Mesendoderm (in vitro differentiated cells): ENCODE results near the gene KDM4F.
A peak's percentile ranks its signal among the peaks of the same experiment; 100 is the strongest.

ENCODE experiments used
- DNase-seq: peaks from one replicate; pipeline ENCODE4 v3.0.0; 2013
- H2AK5ac ChIP-seq: 2 replicates; pipeline ENCODE4 v1.6.1; 2013; ENCODE audit warnings: low read length, inconsistent platforms
- H2BK120ac ChIP-seq: 2 replicates; pipeline ENCODE4 v1.6.1; 2013; ENCODE audit warnings: low read depth, mild to moderate bottlenecking, low read length, moderate library complexity, mixed read lengths
- H2BK15ac ChIP-seq: replicated peaks from 2 replicates; pipeline ENCODE4 v1.6.1; 2013; ENCODE audit warnings: low read depth, mild to moderate bottlenecking, moderate library complexity
- H2BK5ac ChIP-seq: 2 replicates; pipeline ENCODE4 v1.6.1; 2013; ENCODE audit warnings: low read length, inconsistent platforms
- H3K18ac ChIP-seq: 2 replicates; pipeline ENCODE4 v1.6.1; 2013; ENCODE audit warnings: mild to moderate bottlenecking, low read length, mixed read lengths
- H3K23ac ChIP-seq: one replicate; pipeline ENCODE4 v1.6.1; 2013; ENCODE audit warnings: low read length
- H3K27ac ChIP-seq: 2 replicates; pipeline ENCODE4 v1.5.1; 2013; ENCODE audit warnings: low read depth, mild to moderate bottlenecking, inconsistent platforms, low read length, moderate library complexity
- H3K27me3 ChIP-seq: 2 replicates; pipeline ENCODE4 v1.6.1; 2013; ENCODE audit warnings: low read length, control low read depth, mild to moderate bottlenecking, inconsistent platforms; ENCODE audit not compliant: insufficient read depth, poor library complexity
- H3K36me3 ChIP-seq: 2 replicates; pipeline ENCODE4 v1.6.1; 2013; ENCODE audit warnings: low read length, inconsistent platforms; ENCODE audit not compliant: control insufficient read depth, insufficient read depth
- H3K4ac ChIP-seq: one replicate; pipeline ENCODE4 v1.6.1; 2013; ENCODE audit warnings: low read depth, mild to moderate bottlenecking, low read length, moderate library complexity
- H3K4me1 ChIP-seq: 2 replicates; pipeline ENCODE4 v1.6.1; 2013; ENCODE audit warnings: low read depth, low read length, inconsistent platforms; ENCODE audit not compliant: control insufficient read depth
- H3K4me2 ChIP-seq: 2 replicates; pipeline ENCODE4 v1.6.1; 2013; ENCODE audit warnings: low read length
- H3K4me3 ChIP-seq: 2 replicates; pipeline ENCODE4 v1.5.1; 2013; ENCODE audit warnings: mild to moderate bottlenecking, low read length
- H3K56ac ChIP-seq: one replicate; pipeline ENCODE4 v1.6.1; 2013; ENCODE audit warnings: low read length
- H3K79me1 ChIP-seq: 2 replicates; pipeline ENCODE4 v1.6.1; 2013; ENCODE audit warnings: low read length, inconsistent platforms
- H3K79me2 ChIP-seq: 2 replicates; pipeline ENCODE4 v1.6.1; 2013; ENCODE audit warnings: mild to moderate bottlenecking, low read length; ENCODE audit not compliant: control insufficient read depth, insufficient read depth
- H3K9ac ChIP-seq: 2 replicates; pipeline ENCODE4 v1.6.1; 2013; ENCODE audit warnings: low read length, inconsistent platforms
- H4K5ac ChIP-seq: one replicate; pipeline ENCODE4 v1.6.1; 2013; ENCODE audit warnings: low read length
- H4K8ac ChIP-seq: one replicate; pipeline ENCODE4 v1.6.1; 2013; ENCODE audit warnings: low read depth, mild to moderate bottlenecking, control low read depth, low read length, moderate library complexity
- WGBS: extraction: QIAGEN DNeasy Blood & Tissue Kit; methylation state at CpG from one replicate; pipeline ENCODE4 v1.1.7; 2013; ENCODE audit warnings: low lambda C conversion rate, missing lambda C conversion rate; ENCODE audit not compliant: insufficient coverage; ENCODE audit errors: extremely low coverage; 5-methylcytosine and 5-hydroxymethylcytosine counted together

Gene KDM4F

DNA sequence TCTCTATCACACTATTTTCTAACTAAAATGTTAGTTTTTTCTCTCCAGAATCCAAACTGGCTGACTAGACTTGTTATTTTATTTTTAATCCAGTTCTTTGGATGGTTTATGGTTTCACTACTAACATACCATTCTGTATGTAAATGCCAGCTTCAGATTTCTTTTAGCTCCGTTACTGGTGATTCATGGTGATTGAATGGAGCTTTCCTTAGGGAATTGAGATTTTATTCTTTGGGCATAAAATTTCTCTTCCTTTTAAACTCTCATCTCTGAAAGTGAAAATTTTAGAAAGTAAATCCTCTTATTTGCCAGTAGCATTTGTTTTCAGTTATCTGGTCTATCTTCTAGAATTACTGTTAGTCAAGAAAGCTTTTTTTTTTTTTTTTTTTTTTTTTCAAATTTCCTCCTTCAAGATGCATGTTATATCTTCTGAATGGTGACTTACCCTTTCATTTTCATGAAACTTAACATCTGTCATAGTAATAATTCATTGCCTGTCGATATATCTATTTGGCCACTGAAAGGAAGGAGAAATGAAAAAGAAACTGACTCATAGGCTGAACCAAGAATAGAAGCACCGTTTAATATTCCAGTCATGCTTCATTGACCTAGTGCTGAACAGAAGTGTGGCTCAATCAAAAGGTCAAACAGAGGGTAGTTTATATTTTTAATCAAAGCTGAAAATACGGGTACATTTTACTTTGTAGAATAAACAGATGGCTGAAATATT is 46.8 kb downstream of the KDM4F start:
- H3K4me2 ChIP-seq = no peak overlapping the region
- H3K79me1 ChIP-seq = no peaks in the 10 kb centered on the region
- no peak overlapping the region for H2BK15ac ChIP-seq
- no peaks in the 10 kb centered on the region for H3K79me2 ChIP-seq
- no peak overlapping the region for H3K4me3 ChIP-seq
- no peak overlapping the region for H4K5ac ChIP-seq
- no peak overlapping the region for H2AK5ac ChIP-seq
- no peaks in the 10 kb centered on the region for H3K4me1 ChIP-seq
- H2BK120ac ChIP-seq = no peak overlapping the region
- no peak overlapping the region for H2BK5ac ChIP-seq
- H3K27me3 ChIP-seq = no peaks in the 10 kb centered on the region
- no peaks in the 10 kb centered on the region for H3K36me3 ChIP-seq
- WGBS = no CpG with 5 or more reads among the region's 4 CpGs
- H3K18ac ChIP-seq = no peak overlapping the region
- H3K9ac ChIP-seq = no peak overlapping the region
- no peak overlapping the region for H3K27ac ChIP-seq
- H3K4ac ChIP-seq = no peak overlapping the region
- no peak overlapping the region for H4K8ac ChIP-seq
- DNase-seq = no peak
- no peak overlapping the region for H3K56ac ChIP-seq
- no peak overlapping the region for H3K23ac ChIP-seq

DNA sequence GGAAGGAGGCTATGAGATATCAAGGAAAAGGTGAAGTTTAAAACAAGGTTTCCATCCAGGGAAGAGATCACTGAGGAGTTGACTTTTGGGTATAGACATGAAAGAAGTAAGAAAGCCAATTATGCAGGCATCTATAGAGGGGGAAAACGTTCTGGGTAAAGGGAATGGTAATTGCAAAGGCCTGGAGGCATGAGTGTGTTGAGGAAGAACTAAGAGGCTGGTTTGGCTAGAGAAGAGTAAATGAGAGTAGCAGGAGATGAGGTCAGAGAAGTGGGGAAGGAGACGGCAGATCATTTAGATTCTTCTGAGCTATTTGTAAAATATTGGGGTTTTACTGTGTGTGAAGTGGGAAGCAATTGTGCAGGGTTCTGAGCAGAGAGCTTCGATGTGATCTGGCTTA is 48.0 kb downstream of the KDM4F start:
- no peaks in the 10 kb centered on the region for H3K79me1 ChIP-seq
- no CpG with 5 or more reads among the region's 3 CpGs for WGBS
- no peak overlapping the region for H3K4me2 ChIP-seq

DNA sequence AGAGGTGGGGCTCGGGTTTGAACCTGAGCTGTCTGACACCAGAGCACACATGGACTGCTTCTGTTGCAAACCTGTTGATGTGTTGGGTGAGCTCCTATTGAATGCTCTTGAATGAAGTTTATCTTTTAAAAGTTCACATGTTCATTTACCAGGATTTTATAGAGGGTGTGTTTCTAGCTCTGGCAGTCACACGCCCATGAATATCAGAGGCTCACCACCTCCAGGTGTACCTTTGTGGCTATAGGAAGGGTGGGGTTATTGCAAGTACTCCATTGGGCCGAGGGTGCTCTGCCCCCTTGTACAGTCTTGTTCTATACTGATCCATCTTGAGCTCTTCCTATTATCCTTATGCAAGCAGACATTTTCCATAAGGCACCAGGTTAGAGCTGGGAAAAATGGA is 49.6 kb downstream of the KDM4F start:
- H2BK15ac ChIP-seq = no peak overlapping the region
- no peak overlapping the region for H3K4me3 ChIP-seq
- H3K56ac ChIP-seq = no peak overlapping the region
- no peak overlapping the region for H2AK5ac ChIP-seq
- H2BK120ac ChIP-seq = no peak overlapping the region
- H3K79me1 ChIP-seq = no peaks in the 10 kb centered on the region
- no peak for DNase-seq
- no peaks in the 10 kb centered on the region for H3K79me2 ChIP-seq
- H3K23ac ChIP-seq = no peak overlapping the region
- H3K9ac ChIP-seq = no peak overlapping the region
- no peak overlapping the region for H3K4ac ChIP-seq
- no peak overlapping the region for H3K18ac ChIP-seq
- H3K27me3 ChIP-seq = no peaks in the 10 kb centered on the region
- H4K5ac ChIP-seq = no peak overlapping the region
- WGBS = no CpG with 5 or more reads among the region's 3 CpGs
- H3K27ac ChIP-seq = no peak overlapping the region
- no peak overlapping the region for H2BK5ac ChIP-seq
- H3K36me3 ChIP-seq = no peaks in the 10 kb centered on the region
- H3K4me1 ChIP-seq = no peaks in the 10 kb centered on the region
- H3K4me2 ChIP-seq = no peak overlapping the region
- no peak overlapping the region for H4K8ac ChIP-seq

More for the DNA sequence above, 48.0 kb downstream of the KDM4F start:
- no peak overlapping the region for H2AK5ac ChIP-seq
- no peaks in the 10 kb centered on the region for H3K36me3 ChIP-seq
- H3K79me2 ChIP-seq = no peaks in the 10 kb centered on the region
- H3K4ac ChIP-seq = no peak overlapping the region
- H2BK15ac ChIP-seq = no peak overlapping the region
- no peak overlapping the region for H3K23ac ChIP-seq
- no peak for DNase-seq
- H3K4me1 ChIP-seq = no peaks in the 10 kb centered on the region
- no peak overlapping the region for H3K18ac ChIP-seq
- no peak overlapping the region for H3K4me3 ChIP-seq
- H3K27me3 ChIP-seq = no peaks in the 10 kb centered on the region
- H4K8ac ChIP-seq = no peak overlapping the region
- no peak overlapping the region for H3K27ac ChIP-seq
- H2BK5ac ChIP-seq = no peak overlapping the region
- no peak overlapping the region for H4K5ac ChIP-seq
- no peak overlapping the region for H2BK120ac ChIP-seq
- no peak overlapping the region for H3K56ac ChIP-seq
- H3K9ac ChIP-seq = no peak overlapping the region

DNA sequence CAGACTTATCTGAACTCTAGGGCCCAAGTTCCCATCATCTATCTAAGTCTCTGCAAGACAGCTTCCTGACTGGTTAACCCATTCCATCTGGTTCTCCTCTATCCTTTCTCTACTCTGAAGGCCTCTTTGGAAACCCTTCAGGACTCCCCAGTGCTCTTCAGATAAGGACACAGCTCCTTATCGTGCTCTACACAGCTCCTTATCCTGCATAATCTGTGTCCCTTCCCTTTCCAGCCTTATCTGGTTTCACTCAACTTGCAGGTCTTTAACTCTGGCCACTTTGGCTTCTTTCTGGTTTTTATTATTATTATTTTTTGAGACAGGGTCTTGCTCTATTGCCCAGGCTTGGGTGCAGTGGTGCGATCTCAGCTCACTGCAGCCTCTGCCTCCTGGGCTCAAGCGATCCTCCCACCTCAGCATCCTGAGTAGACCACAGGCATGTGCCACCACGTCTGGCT is 51.0 kb downstream of the KDM4F start:
- Histone ChIP-seq H3K79me1 (no peaks in the 10 kb centered on the region), H4K8ac (no peak overlapping the region), H2BK120ac (no peak overlapping the region), H3K27ac (no peak overlapping the region), H2BK5ac (no peak overlapping the region), H3K4ac (no peak overlapping the region), H4K5ac (no peak overlapping the region), H3K23ac (no peak overlapping the region), H3K4me3 (no peak overlapping the region), H3K4me1 (no peaks in the 10 kb centered on the region), H2BK15ac (no peak overlapping the region), H3K56ac (no peak overlapping the region), H3K36me3 (no peaks in the 10 kb centered on the region), H3K9ac (no peak overlapping the region), H3K27me3 (no peaks in the 10 kb centered on the region), H2AK5ac (no peak overlapping the region), H3K79me2 (no peaks in the 10 kb centered on the region), H3K18ac (no peak overlapping the region), H3K4me2 (no peak overlapping the region)
- peak; percentile 71 for DNase-seq
- WGBS = no CpG with 5 or more reads among the region's 4 CpGs
